GM13976 (cell line): ENCODE measurements around the gene CAVIN1.
"Not testable (repeated sequence)": the region's sequence is repeated elsewhere in the genome, so short reads cannot be mapped to it uniquely, and the experiment has no call there.

Experiments used
- DNase-seq: peaks from one replicate; pipeline ENCODE4 v3.0.0; 2012; ENCODE audit warnings: low spot score
- in situ Hi-C: fragments of 300-500 bp; cut with MboI; formaldehyde crosslinking; loops from one replicate; pipeline ENCODE4 v1.12.0; 2022; ENCODE audit warnings: low sequenced_read_pairs, mixed read lengths, inconsistent platforms; ENCODE audit not compliant: unreplicated experiment
- TF ChIP-seq, protein P1 (sequence below): IDR thresholded peaks from 2 replicates; pipeline ENCODE4 v1.5.1; 2012; ENCODE audit warnings: borderline replicate concordance, mild to moderate bottlenecking; ENCODE audit not compliant: insufficient read depth; ENCODE audit errors: extremely low read depth, missing control alignments, control extremely low read depth

The CAVIN1 gene

DNA sequence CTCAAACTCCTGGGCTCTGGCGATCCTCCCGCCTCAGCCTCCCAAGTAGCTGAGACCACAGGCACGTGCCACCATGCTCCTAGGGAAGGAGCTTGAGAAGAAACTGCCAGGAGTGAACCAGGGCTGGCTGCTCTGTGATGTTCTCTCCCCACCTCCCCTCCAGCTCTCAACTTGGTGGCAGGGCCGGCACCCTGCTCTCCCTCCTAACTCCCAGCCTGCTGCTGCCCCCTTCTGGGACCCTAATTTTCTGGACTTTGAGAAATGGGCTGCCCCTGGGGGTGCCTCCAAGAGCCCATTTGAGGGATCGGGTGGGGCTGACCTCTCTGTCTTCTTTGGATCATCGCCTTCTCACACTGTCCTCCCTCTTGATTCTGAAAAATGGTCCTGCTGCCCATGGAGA, 19.9 kb downstream of the CAVIN1 start:
- TF ChIP-seq, protein P1, sequence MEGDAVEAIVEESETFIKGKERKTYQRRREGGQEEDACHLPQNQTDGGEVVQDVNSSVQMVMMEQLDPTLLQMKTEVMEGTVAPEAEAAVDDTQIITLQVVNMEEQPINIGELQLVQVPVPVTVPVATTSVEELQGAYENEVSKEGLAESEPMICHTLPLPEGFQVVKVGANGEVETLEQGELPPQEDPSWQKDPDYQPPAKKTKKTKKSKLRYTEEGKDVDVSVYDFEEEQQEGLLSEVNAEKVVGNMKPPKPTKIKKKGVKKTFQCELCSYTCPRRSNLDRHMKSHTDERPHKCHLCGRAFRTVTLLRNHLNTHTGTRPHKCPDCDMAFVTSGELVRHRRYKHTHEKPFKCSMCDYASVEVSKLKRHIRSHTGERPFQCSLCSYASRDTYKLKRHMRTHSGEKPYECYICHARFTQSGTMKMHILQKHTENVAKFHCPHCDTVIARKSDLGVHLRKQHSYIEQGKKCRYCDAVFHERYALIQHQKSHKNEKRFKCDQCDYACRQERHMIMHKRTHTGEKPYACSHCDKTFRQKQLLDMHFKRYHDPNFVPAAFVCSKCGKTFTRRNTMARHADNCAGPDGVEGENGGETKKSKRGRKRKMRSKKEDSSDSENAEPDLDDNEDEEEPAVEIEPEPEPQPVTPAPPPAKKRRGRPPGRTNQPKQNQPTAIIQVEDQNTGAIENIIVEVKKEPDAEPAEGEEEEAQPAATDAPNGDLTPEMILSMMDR = peak; percentile 57
- DNase-seq = peak; percentile 82
- in situ Hi-C loops = loop anchor here (25.0 kb wide), 1 partner anchor 216 kb away; the partner anchor contains the start of genes GHDC, HCRT and KCNH4

DNA sequence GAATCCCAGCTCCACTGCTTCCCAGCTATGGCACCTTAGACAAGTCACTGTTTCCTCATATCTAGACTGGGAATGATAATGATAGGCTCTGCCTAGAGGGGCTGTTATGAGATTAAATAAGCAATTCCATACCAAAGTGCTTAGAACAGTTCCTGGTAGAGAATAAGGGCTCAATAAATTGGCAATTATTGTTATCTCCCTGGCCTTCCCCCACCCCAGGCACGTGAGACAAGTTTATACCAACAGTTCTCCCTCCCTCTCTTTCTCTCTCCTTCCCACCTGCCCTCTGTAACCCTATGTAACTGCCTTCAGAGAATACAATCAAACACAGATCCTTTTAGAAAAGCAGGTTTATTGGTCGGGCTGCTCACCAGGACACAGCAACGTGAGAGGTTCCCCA, 20.9 kb downstream of the CAVIN1 start:
- TF ChIP-seq, protein P1 = no peak
- DNase-seq = no peak
- in situ Hi-C loops = loop anchor here (25.0 kb wide), 1 partner anchor 215 kb away; the partner anchor contains the start of genes GHDC, HCRT and KCNH4

DNA sequence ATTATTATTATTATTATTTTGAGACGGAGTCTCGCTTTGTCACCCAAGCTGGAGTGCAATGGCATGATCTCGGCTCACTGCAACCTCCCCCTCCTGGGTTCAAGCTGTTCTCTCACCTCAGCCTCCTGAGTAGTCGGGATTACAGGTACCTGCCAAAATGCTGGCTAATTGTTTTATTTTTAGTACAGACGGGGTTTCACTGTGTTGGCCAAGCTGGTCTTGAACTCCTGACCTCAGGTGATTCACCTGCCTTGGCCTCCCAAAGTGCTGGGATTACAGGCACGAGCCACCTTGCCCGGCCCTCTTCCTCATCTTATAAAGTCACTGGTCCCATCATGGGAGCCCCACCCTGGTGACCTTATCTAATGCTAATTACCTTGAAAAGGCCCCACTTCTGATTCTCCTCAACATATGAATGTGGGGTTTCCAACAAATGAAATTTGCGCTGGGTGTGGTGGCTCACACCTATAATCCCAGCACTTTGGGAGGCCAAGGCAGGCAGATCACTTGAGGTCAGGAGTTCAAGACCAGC, 22.1 kb downstream of the CAVIN1 start:
- in situ Hi-C loops = loop anchor here (25.0 kb wide), 1 partner anchor 214 kb away; the partner anchor contains the start of genes GHDC, HCRT and KCNH4
- not testable (repeated sequence) for DNase-seq

DNA sequence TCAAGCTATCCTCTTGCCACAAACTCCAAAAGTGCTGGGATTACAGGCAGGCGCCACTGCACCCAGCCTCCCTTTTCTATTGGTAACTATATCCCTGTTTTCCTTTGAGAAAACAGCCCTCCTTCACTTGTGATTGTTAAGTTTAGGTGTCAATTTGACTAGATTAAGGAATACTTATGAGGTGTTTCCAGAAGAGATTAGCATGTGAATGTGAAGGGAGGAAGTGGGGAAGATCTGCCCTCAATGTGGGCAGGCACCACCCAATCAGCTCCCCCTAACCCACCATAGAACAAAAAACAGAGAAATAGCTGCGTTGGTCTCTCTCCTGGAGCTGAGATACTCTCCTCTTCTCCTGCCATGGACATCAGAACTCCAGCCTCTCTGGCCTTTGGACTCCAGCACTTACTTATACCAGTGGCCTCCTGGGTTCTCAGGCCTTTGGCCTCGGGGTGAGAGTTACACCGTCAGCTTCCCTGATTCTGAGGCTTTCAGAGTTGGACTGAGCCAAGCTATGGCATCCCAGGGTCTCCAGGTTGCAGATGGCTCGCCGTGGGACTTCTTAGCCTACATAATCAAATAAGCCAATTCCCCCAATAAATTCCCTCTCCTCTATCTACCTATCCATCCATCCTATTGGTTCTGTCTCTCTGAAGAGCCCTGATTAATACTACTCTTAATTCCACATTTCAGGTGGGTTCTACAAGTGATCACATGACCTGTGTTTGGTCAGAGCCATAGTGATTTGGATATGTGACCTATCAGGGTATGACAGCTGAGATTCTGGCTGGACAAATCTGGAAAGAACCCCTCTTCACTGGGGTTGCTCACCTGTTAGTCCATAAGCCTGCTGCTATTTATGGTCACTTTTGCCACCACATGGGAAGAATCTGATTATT, 22.9 kb downstream of the CAVIN1 start:
- TF ChIP-seq, protein P1 = no peak
- in situ Hi-C loops = loop anchor here (25.0 kb wide), 1 partner anchor 213 kb away; the partner anchor contains the start of genes GHDC, HCRT and KCNH4
- no peak for DNase-seq

DNA sequence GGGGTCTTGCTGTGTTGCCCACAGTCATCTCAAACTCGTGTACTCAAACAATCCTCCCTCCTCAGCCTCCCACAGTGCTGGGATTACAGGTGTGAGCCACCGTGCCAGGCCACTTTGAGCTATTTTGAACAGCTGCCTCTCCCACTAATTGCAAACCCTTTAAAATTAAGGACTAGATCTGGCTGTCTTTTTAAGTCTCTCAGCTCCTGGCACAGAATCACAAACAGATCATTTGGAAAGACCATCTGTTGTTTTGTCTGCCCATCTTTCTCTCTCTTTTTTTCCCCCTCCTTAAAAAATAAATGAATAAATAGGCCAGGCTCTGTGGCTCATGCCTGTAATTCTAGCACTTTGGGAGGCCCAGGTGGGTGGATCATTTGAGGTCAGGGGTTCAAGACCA, 23.9 kb downstream of the CAVIN1 start:
- DNase-seq = no peak
- in situ Hi-C loops = no loop called here
- TF ChIP-seq, protein P1 = no peak

DNA sequence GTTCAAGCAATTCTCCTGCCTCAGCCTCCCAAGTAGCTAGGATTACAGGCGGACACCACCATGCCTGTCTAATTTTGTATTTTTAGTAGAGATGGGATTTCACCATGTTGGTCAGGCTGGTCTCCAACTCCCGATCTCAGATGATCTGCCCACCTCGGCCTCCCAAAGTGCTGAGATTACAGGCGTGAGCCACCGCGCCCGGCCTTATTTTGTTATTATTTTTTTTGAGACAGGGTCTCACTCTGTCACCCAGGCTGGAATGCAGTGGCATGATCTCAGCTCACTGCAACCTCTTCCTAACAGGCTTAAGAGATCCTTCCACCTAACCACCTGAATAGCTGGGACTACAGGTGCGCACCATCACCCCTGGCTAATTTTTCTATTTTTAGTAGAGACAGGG, 27.5 kb downstream of the CAVIN1 start:
- in situ Hi-C loops, DNase-seq: not testable (repeated sequence)

DNA sequence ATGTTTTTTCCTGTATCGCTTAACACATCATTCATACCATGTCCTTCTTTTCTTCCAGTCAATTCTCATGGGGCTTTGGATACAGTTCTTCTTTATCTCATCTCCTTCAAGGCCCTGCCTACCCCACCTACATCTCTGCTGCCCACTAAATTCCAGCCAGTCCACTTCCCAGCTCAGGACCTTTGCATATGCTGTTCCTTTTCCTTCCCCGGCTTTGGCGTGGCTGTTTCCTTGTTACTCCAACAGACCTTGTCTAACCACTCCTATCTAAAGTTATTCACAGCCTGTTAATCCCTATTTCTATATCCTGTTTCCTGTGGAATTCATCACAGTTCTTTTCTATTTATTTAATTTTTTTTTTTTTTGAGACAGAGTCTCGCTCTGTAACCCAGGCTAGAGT, 28.2 kb downstream of the CAVIN1 start:
- DNase-seq = no peak
- TF ChIP-seq, protein P1 = no peak
- in situ Hi-C loops = no loop called here
